ENCODE data around the gene VCL.

DNA sequence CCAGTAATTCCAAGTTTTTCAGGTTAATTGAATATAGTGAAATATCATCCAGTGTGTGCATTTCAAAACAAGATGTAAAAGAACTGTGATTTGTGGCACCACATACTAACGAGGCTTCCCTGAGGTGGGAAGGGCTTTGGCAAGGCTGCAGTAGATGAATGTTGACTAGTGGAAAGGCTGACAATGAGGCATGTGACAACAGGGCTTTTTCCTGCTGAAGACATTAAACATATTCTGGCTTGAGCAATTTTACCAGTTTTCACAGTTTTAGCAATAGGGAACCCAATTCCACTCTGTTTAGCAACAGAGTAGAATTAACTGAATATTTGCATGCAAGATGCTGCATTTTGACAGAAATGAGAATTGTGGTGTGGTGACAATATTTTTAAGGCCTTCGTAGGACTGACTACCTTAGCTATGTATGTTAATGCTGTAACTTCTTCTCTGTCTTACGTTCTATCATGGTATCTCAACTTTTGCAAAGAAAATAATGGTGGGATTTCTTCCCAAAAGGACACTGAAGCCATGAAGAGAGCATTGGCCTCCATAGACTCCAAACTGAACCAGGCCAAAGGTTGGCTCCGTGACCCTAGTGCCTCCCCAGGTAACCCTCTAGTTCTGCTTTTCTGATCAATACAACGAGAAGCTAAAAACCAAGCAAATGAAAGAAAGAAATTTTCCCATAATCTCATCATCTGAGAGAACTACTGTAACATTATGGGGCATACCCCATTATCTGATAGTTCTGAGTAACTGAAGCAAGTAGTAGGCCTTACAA is 84.2 kb downstream of the VCL start:
- TF ChIP-seq TARDBP (IDR thresholded peaks at IDR 0.05) (no peak), CREM (IDR thresholded peaks at IDR 0.05; ENCODE audit: low read depth) (no peak)
- TF ChIP-seq, protein P1, sequence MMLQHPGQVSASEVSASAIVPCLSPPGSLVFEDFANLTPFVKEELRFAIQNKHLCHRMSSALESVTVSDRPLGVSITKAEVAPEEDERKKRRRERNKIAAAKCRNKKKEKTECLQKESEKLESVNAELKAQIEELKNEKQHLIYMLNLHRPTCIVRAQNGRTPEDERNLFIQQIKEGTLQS (IDR thresholded peaks at IDR 0.05): no peak
- TF ChIP-seq, protein P1 (CRISPR knock-in tag; conservative IDR thresholded peaks at IDR 0.05): no peak

Measured in K562 (cell line).